K562 (cell line): Measurements from ENCODE around the gene LAMB2. TPM values are rescaled to one million over a fixed set of nuclear protein-coding genes. Genes with fewer than 3 reads are reported as not detected.

Source experiments
- BRCA1 ChIP-seq, 2 experiments: fragments of 450-650 bp in 1 of 2; sonication (generic) in 1 of 2; formaldehyde crosslinking in 1 of 2; IDR thresholded peaks; 2 replicates each; pipeline versions ENCODE4 v1.5.0 to v1.6.1; 2017 to 2020; ENCODE audit warnings: mild to moderate bottlenecking in 1 of 2, missing genetic modification reagents in 1 of 2
- BRD9 ChIP-seq: fragments of 450-650 bp; IDR thresholded peaks from 2 replicates; pipeline ENCODE4 v1.6.1; 2018; ENCODE audit warnings: low read depth; ENCODE audit not compliant: partially characterized antibody
- CREB3L1 ChIP-seq: fragments of 450-650 bp; IDR thresholded peaks from 2 replicates; pipeline ENCODE4 v1.6.1; 2014; ENCODE audit warnings: low read depth, mild to moderate bottlenecking, moderate library complexity, borderline replicate concordance
- FOXJ2 ChIP-seq: fragments of 200-800 bp; sonication (Bioruptor generic); IDR thresholded peaks from 2 replicates; pipeline ENCODE4 v1.6.1; 2016; ENCODE audit warnings: missing genetic modification characterization, missing compliant biosample characterization
- KLF6 ChIP-seq: fragments of 250-450 bp; sonication (Bioruptor Pico); IDR thresholded peaks from 2 replicates; pipeline ENCODE4 v1.4.0; 2020; ENCODE audit warnings: mild to moderate bottlenecking, moderate library complexity, borderline replicate concordance
- RBM22 ChIP-seq: fragments of 200-400 bp; formaldehyde crosslinking; IDR thresholded peaks from 2 replicates; pipeline ENCODE4 v1.6.1; 2018; ENCODE audit warnings: low read length, low read depth; ENCODE audit not compliant: poor library complexity, severe bottlenecking
- SMARCC2 ChIP-seq: fragments of 450-650 bp; IDR thresholded peaks from 2 replicates; pipeline ENCODE4 v1.6.1; 2017; ENCODE audit warnings: antibody characterized with exemption, moderate library complexity, mild to moderate bottlenecking, low read depth
- SREBF1 ChIP-seq: fragments of 150-350 bp; IDR thresholded peaks from 2 replicates; pipeline ENCODE4 v1.6.1; 2014; ENCODE audit warnings: antibody characterized with exemption, low read depth, low read length, borderline replicate concordance
- SRSF1 ChIP-seq: fragments of 200-400 bp; formaldehyde crosslinking; IDR thresholded peaks from 2 replicates; pipeline ENCODE4 v1.6.1; 2017; ENCODE audit warnings: mild to moderate bottlenecking, low read depth, low read length, moderate library complexity
- SUPT5H ChIP-seq: fragments of 450-650 bp; IDR thresholded peaks from 2 replicates; pipeline ENCODE4 v1.6.1; 2016
- XRCC3 ChIP-seq: fragments of 450-650 bp; IDR thresholded peaks from 2 replicates; pipeline ENCODE4 v1.6.1; 2017; ENCODE audit warnings: mild to moderate bottlenecking, moderate library complexity
- ZBTB7A ChIP-seq: IDR thresholded peaks from 2 replicates; pipeline ENCODE4 v1.6.1; 2011; ENCODE audit warnings: low read depth, mild to moderate bottlenecking, low read length, moderate library complexity, borderline replicate concordance; ENCODE audit not compliant: control insufficient read depth
- ZNF197 ChIP-seq: fragments of 200-800 bp; sonication (Bioruptor generic); IDR thresholded peaks from 2 replicates; pipeline ENCODE4 v1.6.1; 2016; ENCODE audit warnings: low read depth, missing genetic modification characterization, missing compliant biosample characterization
- ZNF717 ChIP-seq: fragments of 250-450 bp; sonication (Bioruptor Pico); IDR thresholded peaks from 2 replicates; pipeline ENCODE4 v1.5.0; 2021
- polyA plus RNA-seq, 8 experiments: library from polyadenylated mRNA; depleted of rRNA in 4 of 8; stranded (reverse) in 5 of 8; unstranded in 3 of 8; fragments of >200 nt; fragmentation: Nextera tagmentation in 2 of 8; fragmentation: Illumina TruSeq in 1 of 8; extraction: Ambion mirVana in 2 of 8; extraction: Trizol in 1 of 8; gene quantifications; 2 replicates each; pipeline versions ENCODE4 v1.2.1 to v1.2.3, GENCODE V29; 2011 to 2014; ENCODE audit warnings: inconsistent platforms in 1 of 8, missing spikeins in 1 of 8
- total RNA-seq, 7 experiments: library from RNA; depleted of rRNA in 6 of 7; stranded (reverse); fragments of >200 nt in 6 of 7; fragmentation: Illumina TruSeq in 2 of 7; extraction: Trizol in 2 of 7; gene quantifications; 2 replicates each; pipeline versions ENCODE4 v1.2.1 to v1.2.3, GENCODE V29; 2011 to 2021; ENCODE audit warnings: low replicate concordance in 1 of 7
- TF ChIP-seq, protein P1 (sequence below), 2 experiments: fragments of 450-650 bp in 1 of 2; sonication (generic) in 1 of 2; formaldehyde crosslinking in 1 of 2; IDR thresholded peaks; 2 replicates each; pipeline versions ENCODE4 v1.7.1 to v1.9.0; 2016 to 2022; ENCODE audit warnings: inconsistent platforms in 1 of 2, mild to moderate bottlenecking in 1 of 2, missing genetic modification reagents in 1 of 2

Gene LAMB2
- total and polyA plus RNA-seq, 9 of the 15 experiments (the other 6 are each of a cell fraction or from before 2014, with no cell fraction given), result 1.4 to 26.0 (median 16.2) TPM

DNA sequence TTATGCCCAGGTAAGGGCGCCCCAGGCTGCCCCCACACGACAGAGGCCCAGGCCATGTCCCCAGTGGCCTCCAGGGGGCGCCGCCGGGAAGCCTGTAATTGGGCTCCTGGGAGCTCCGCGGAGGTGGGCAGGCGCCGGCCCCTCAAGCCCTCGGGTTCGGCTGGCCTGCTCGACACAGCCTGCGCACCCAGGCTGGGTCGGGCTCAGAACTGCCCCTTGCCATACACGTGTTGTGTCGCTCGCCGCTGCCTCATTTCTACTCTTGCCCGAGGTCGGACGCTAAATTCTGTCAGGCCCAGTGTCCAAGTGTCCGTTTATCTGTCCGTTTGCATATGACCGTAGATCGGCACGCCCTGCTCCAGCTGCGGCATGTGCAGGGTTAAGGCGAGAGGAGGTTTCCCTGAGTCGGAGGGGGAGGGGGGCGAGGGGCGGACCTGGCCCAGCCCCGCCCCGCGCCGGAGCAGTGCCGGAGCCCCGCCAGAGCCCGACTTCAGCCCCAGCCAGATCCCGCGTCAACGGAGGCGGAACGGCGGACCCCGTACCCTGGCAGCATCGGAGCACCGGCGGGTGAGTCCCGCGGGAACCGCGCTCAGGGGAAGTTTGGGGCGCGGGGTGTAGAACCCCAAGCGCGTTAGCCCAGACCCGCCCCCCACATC, 38.4 kb upstream of the LAMB2 start, which contains the start of gene KLHDC8B (continued):
- TF ChIP-seq BRD9, result peak; percentile 92
- TF ChIP-seq SUPT5H, result peak; percentile 51
- TF ChIP-seq SMARCC2, result peak; percentile 75; the same call in 1 of the 2 replicates
- TF ChIP-seq ZNF717 (CRISPR knock-in tag), result no peak
- no peak for TF ChIP-seq ZNF197 (CRISPR knock-in tag)
- TF ChIP-seq SREBF1, result no peak
- TF ChIP-seq XRCC3, result no peak
- TF ChIP-seq SRSF1, result no peak
- no peak for TF ChIP-seq KLF6 (CRISPR knock-in tag)
- TF ChIP-seq FOXJ2, result no peak
- peak; percentile 57 for TF ChIP-seq RBM22
- no peak for TF ChIP-seq BRCA1 (IDR thresholded peaks at IDR 0.05)
- TF ChIP-seq BRCA1 (CRISPR knock-in tag; IDR thresholded peaks at IDR 0.05), result no peak
- TF ChIP-seq CREB3L1, result peak; percentile 40; the same call in 1 of the 2 replicates
- peak; percentile 73; the same call in 1 of the 2 replicates for TF ChIP-seq ZBTB7A
- TF ChIP-seq, protein P1, sequence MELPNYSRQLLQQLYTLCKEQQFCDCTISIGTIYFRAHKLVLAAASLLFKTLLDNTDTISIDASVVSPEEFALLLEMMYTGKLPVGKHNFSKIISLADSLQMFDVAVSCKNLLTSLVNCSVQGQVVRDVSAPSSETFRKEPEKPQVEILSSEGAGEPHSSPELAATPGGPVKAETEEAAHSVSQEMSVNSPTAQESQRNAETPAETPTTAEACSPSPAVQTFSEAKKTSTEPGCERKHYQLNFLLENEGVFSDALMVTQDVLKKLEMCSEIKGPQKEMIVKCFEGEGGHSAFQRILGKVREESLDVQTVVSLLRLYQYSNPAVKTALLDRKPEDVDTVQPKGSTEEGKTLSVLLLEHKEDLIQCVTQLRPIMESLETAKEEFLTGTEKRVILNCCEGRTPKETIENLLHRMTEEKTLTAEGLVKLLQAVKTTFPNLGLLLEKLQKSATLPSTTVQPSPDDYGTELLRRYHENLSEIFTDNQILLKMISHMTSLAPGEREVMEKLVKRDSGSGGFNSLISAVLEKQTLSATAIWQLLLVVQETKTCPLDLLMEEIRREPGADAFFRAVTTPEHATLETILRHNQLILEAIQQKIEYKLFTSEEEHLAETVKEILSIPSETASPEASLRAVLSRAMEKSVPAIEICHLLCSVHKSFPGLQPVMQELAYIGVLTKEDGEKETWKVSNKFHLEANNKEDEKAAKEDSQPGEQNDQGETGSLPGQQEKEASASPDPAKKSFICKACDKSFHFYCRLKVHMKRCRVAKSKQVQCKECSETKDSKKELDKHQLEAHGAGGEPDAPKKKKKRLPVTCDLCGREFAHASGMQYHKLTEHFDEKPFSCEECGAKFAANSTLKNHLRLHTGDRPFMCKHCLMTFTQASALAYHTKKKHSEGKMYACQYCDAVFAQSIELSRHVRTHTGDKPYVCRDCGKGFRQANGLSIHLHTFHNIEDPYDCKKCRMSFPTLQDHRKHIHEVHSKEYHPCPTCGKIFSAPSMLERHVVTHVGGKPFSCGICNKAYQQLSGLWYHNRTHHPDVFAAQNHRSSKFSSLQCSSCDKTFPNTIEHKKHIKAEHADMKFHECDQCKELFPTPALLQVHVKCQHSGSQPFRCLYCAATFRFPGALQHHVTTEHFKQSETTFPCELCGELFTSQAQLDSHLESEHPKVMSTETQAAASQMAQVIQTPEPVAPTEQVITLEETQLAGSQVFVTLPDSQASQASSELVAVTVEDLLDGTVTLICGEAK (IDR thresholded peaks at IDR 0.05), result peak; percentile 26; the same call in 1 of the 2 replicates
- TF ChIP-seq, protein P1 (CRISPR knock-in tag; IDR thresholded peaks at IDR 0.05), result no peak
